HG03378 (cell line): ENCODE results near the gene QPCTL.
A peak's percentile ranks its signal among the peaks of the same experiment; 100 is the strongest.
"Not testable (repeated sequence)": the region's sequence is repeated elsewhere in the genome, so short reads cannot be mapped to it uniquely, and the experiment has no call there.

Source experiments
- ATAC-seq: cut with Tn5 transposase; IDR thresholded peaks from one replicate; pipeline ENCODE4 v1.9.1; 2021; ENCODE audit warnings: mild to moderate bottlenecking, moderate library complexity; ENCODE audit not compliant: unreplicated experiment

The QPCTL gene

DNA sequence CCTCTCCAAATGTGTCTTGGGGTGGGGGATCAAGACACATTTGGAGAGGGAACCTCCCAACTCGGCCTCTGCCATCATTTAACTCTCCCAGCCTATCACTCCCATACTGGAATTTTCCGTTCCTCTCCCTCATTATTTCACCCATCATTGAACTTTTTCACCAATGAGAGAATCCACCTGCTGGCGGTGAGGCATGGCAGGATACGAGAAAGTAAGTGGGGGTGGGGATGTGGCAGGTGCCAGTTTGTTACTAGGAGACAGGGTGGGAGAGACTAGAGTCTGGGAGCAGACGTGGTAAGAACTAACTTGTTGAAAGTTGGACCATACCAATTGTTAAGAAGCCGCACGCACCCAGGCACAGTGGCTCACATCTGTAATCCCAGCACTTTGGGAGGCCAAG, 17.5 kb upstream of the QPCTL start:
- ATAC-seq, result no peak

DNA sequence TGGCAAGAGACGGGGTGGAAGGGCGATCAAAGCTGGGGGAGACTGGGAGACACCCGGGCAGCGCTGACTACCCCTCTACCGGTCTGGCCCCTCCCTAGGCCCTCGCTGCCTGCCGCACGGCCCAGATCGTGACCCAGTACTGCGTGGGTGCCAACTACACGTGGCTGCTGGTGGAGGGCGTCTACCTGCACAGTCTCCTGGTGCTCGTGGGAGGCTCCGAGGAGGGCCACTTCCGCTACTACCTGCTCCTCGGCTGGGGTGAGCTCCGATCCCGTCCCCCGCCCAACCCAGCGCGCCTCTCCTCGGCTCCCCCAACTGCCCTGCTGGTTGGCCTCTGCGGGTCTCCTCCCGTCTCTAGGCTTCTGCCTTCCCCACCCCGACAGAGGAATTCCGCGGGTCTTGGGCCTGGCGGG, 15.6 kb upstream of the QPCTL start:
- no peak for ATAC-seq

DNA sequence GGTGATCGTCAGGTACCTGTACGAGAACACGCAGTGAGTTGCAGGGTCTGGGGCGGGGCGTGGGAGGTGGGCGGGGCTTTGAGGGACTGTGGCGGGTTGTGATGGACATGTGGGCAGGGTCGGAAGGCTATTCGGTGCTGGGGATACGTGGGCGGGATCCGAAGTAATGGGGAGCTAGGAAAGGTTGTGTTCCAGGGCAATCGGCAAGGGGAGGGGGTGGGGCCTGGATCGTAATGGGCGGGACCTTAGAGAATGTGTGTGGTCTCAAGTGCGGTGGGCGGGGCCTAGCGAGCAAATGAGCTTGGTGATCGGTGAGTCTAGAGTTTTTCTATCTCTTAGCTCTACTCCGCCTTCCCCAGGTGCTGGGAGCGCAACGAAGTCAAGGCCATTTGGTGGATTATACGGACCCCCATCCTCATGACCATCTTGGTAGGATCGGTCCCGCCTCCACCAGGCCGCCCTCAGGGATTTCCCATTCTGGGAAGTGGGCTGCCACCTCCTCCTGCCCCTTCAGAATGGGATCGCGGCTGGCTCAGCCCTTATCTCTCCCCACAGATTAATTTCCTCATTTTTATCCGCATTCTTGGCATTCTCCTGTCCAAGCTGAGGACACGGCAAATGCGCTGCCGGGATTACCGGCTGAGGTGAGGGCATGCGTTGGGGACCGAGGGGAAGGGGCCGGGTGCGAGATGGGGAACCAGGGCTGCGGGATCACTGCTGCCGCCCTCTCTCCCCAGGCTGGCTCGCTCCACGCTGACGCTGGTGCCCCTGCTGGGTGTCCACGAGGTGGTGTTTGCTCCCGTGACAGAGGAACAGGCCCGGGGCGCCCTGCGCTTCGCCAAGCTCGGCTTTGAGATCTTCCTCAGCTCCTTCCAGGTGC, 14.9 kb upstream of the QPCTL start:
- no peak for ATAC-seq

DNA sequence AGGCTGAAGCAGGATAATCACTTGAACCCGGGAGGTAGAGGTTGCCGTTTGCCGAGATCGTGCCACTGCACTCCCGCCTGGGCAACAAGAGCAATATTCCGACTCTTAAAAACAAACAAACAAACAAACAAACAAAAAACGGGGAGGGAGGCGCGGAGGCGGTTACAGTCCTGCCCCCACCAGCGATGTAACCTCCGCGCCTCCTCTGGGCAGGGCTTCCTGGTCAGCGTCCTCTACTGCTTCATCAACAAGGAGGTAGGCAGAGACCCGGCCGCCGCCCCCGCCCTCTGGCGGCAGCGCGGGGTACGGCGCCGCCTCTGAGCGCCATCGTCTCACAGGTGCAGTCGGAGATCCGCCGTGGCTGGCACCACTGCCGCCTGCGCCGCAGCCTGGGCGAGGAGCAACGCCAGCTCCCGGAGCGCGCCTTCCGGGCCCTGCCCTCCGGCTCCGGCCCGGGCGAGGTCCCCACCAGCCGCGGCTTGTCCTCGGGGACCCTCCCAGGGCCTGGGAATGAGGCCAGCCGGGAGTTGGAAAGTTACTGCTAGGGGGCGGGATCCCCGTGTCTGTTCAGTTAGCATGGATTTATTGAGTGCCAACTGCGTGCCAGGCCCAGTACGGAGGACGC, 11.0 kb upstream of the QPCTL start:
- no peak for ATAC-seq

DNA sequence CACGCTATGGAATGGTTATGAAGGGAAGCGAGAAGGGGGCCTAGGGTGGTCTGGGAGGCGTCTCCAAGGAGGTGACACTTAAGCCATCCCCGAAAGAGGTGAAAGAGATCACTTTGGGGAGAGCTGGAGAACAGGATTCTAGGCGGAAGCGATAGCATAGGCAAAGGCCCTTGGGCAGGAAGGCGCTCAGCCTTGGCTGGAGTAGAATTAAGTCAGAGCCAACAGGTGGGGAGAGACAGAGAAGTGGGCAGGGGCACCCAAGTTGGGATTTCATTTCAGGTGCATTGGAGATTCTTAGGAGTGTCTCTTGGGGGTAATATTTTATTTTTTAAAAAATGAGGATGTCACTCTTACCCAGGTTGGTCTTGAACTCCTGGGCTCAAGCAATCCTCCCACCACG, 10.3 kb upstream of the QPCTL start:
- ATAC-seq, result no peak

DNA sequence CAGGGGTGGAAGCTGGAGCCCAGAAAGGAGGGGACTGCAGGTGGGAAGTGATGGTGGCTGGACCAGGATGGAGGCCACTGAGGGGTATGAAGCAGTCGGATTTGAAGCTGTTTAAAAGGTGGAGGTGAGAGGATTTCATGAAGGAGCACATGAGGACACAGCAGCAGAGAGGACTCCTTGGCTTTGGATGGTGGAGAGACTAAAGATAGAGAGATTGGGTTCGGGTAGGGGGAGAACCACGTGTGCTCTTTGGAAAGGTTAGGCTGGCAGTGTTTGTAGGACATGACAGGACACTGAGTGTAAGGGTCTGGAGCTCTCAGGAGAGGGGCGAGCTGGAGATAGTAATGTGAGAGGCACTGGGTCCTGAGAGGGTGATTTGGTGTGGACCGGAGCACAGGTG, 9.6 kb upstream of the QPCTL start:
- ATAC-seq, result no peak

DNA sequence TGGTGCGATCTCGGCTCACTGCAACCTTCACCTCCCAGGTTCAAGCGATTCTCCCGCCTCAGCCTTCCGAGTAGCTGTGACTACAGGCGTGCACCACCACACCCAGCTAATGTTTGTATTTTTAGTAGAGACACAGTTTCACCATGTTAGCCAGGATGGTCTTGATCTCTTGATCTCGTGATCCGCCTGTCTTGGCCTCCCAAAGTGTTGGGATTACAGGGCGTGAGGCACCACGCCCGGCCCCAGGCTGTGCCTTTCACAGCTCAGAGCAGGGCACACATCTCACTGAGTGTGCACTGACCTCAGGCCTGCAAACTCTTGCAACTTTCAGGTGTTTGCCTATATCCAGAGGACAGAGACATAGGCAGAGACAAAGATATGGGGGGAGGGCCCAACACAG, 7.4 kb upstream of the QPCTL start:
- not testable (repeated sequence) for ATAC-seq

DNA sequence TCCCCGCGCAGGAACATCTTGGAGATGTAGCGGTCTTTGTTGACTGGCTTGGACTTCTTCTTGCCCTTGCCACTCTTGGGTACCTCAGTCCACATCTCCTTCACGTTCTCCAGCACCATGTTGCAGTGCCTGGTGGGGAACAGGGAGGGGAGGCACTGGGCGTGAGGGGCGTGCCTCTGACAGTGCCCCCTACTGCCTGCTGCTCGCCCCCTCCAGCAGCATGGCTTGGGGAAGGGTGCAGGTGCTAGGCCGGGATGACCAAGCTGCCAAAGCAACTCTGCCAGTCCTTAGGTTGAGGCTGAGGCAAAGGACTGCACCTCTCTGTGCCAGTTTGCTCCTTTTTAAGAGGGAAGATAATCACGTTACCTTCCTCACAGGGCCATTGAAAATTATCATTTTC, 4.9 kb upstream of the QPCTL start:
- no peak for ATAC-seq

DNA sequence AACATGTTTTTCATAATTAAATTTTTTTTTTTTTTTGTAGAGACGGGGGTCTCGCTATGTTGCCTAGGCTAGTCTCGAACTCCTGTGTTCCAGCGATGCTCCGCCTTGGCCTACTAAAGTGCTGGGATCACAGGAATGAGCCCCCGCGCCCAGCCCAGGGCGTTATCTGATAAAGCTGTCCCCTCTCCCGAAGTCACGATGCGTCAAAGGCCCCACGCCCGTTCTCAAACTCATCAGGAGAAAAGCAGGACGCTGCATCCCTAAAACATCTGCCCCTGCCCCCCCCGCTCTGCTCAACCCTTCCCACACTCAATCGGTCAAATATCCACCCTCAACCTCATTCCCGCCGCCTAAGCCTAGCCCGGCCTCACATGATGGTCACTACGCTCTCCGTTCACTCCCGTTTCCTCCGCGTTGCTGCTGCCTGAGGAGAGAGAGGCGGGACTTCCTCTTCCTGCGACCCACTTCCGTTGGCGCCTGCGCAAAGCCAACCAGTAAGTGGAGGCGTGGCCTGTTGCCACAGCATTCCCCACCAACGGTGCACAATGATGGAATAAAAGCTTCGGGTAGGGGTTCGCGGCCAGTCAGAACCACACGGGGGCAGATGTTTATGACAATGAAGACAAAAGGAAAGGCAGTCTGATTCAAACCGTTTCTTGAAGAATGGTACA, 815 bp upstream of the QPCTL start, which contains the start of gene SNRPD2:
Gene SNRPD2 (minus strand): TSS at position 438 of the 671 bp plus-strand sequence. CDS start 65 bp downstream, at position 373.
- peak; percentile 48 for ATAC-seq

DNA sequence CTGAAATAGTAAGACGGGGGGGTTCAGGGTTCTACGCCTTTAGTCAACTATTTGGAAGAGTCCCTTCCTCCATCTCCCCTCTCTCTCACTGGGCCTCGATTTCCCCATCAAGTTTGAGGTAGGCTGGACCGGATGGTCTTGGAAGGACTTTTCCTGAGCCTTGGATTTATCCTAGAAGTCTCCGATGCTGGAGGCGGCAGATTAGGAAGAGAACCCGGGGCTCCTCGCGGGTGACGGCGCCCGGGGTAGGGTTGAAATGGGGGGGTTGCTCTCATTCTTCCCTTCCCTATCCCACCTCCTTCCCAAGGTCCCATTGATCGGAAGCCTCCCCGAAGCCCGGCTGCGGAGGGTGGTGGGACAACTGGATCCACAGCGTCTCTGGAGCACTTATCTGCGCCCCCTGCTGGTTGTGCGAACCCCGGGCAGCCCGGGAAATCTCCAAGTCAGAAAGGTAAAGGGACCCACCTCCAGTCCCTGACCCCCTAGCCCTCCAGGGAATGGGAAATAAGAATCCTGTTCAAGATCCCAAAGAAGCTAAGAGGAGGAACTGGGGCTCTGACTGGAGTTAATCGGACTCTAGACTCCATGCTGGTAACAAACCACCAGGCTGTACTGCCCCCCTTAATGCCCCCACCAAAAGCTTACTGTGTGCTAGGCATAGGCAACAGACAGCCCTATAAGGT, 781 bp downstream of the QPCTL start:
- ATAC-seq, result no peak

DNA sequence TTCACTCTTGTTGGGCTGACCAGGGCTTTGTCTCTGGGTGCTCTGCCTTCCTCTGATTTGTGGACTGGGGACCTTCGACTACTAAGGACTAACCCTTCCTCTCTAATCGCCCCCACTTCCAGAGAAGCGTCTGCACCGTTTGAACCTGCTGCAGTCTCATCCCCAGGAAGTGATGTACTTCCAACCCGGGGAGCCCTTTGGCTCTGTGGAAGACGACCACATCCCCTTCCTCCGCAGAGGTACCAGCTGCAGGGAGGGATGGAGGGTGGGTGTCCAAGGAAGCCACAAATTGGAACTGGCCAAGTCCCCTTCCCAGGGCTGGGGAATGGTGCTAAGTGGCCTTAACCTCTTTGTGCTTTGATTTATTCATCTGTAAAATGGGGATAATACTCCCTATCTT, 9.2 kb downstream of the QPCTL start:
- no peak for ATAC-seq

DNA sequence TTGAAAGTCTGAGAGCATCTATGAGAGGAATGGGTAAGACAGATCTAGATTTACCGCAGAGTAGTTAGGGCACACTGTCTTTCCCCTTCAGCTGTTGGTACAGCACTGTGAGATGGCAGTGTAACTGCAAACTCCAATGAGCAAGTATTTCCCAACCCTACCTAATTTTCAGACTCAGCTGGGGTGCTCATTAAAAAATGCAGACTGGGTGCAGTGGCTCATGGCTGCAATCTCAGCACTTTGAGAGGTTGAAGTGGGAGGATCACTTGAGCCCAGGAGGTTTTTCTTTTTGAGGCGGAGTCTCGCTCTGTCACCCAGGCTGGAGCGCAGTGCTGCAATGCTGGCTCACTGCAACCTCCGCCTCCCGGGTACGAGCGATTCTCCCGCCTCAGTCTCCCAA, 12.6 kb downstream of the QPCTL start:
- ATAC-seq, result no peak

DNA sequence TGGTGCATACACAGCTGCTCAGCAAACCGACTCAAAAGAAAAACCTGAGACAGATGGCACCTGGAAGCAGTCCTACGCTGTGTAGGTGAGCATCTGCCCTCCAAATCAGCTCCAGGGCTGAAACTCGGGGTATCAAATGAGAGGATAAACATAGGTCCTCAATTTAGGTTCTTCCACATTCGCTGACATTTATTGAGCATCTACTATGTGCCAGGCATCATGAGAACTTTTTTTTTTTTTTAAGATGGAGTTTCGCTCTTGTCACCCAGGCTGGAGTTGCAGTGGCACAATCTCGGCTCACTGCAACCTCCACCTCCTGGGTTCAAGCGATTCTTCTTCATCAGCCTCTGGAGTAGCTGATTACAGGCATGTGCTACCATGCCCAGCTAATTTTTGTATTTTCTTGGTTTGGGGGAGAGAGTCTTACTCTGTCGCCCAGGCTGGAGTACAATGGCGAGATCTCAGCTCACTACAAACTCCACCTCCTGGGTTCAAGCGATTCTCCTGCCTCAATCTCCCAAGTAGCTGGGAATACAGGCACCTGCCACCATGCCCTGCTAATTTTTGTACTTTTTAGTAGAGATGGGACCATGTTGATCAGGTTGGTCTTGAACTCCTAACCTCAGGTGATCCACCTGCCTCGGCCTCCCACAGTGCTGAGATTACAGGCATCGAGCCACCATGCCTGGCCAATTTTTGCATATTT, 13.4 kb downstream of the QPCTL start:
- ATAC-seq, result no peak

DNA sequence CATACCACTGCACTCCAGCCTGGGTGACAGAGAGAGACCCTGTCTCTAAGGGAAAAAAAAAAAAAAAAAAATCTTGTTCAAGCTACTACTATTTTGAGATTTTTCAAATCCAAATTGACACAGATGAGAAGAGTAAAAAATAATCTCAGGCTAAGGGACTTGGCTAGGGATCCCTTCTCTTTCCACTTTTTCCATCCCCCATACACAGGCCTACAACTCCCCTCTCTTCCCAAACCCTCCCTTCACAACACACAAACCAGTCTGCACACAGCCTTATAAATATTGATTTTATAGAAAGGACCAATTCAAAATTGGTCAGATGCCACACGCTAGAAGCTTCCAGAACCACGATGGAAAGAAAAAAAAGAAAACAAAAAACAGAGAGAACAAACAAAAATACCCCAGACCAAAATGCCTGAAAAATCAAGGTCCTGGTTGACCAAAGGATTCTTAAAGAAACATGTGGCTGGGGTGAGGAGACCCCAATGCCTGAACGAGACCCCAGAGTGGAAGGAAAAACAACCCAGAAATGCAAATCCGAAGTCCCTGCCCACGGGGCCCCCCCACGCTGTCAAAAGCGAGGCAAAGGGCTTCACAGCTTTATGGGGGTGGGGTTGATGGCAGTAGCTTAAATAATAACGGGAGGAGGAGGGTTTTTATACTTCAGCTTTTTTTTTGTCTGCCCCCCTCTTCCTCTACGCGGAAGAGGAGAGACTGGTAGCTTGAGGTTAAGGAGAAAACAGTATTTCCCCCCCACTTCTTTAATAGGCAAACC, 18.1 kb downstream of the QPCTL start:
- no peak for ATAC-seq

DNA sequence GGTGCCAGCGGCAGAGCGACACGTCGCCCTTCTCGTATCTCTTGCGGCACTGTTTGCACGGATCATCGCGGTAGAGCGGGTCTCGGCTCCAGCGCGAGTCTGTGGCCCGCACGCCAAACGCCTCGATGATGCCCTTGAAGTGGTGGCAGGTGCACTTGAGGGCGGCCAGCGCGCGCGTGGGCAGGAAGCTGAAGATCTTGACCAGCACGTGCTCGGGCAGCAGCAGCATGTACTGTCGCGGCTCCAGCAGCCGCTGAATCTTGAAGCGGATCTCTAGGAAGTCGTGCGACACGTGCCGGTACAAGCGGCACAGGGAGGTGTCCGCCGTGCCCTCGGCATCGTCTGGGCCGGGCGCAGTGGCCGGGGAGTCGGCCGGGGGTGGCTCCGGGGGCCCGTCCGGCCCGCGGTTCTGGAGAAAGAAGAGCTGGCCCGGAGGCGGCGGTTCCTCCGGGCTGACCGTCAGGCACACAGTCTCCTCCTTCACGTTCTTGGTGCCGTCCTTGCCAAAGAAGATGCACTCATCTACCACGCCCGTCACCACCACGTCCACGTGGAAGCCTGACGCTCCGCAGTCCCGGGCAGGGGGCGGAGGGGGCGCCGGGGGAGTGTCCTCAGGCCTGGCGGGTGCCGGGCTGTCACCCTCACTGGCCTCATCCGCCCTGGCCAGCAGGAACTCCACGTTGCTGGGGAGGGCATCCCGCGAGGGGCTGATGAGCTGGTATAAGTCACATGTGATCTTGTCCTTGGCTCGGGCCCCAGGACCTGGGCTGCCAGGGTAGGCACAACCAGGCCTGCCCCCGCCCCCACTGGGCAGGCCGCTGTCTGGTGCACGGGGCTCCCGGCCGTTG, 19.6 kb downstream of the QPCTL start:
- no peak for ATAC-seq

DNA sequence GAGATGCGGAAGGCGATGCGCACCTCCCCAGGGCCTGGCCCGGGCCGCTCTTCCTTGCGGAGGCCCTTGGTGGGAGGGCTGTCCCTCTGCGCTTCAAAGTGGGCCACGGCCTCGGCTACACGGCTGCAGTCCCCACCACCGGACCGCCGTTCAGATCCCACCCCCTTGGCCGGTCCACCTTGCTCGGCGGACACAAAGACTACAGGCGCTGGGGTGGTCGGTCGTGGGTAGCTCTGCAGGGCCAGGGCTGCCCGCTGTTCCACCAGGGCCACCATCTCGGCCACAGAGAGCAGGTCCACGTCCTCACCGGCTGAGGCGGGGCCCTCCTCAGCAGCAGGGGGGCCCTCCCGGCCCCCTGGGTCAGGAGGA, 20.2 kb downstream of the QPCTL start:
- no peak for ATAC-seq

DNA sequence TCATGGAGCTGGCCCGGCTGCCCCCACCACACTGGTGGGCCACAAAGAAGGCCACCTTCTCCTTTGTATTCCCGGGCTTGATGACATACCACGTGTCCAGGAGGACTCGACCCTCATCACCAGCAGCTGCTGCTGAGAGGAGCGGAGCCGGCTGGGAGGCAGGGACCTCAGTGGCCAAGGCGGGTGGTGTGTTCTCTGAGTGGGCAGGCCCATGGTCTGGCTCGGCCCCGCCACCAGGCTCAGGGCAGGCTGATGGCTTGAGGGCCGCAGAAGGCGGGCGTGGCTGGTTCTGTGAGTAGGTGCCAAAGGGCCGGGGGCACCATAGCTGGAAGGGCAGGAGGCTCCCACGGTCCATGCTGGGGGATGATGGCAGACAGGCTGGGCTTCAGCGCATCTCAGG, 20.7 kb downstream of the QPCTL start:
- no peak for ATAC-seq

DNA sequence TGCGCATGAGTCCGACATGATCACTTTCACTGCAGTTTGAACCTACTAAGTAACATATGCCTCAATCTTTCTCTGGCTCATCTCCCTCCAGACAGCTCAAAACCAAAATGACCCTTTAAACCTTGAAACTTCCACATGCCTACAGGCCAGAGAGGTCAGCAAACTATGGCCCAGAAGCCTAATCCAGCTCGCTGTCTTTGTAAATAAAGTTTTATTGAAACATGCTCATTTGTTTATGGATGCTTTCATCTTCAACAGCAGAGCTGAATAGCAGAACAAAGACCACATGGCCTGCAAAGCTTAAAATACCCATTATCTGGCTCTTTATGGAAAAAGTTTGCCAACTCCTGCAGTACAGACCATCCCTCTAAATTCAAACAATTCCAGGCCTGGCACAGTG, 22.7 kb downstream of the QPCTL start:
- ATAC-seq, result no peak
